SK-N-SH (cell line): ENCODE data around the gene THSD4. TPM values are rescaled to one million over a fixed set of nuclear protein-coding genes. Genes with fewer than 3 reads are reported as not detected.

Source experiments
- CTCF ChIA-PET: fragments of 300-600, 350-600 bp; formaldehyde crosslinking; extraction: SDS; loops from one replicate; lab custom pipeline; 2021; lab: Yijun Ruan, JAX
- POLR2A ChIA-PET: fragments of 350-600 bp; sonication (Branson Sonifier 250); formaldehyde crosslinking; extraction: SDS; loops from one replicate; lab custom pipeline; 2020; ENCODE audit warnings: antibody characterized with exemption, inconsistent platforms; lab: Yijun Ruan, JAX
- DNase-seq: peaks from one replicate; pipeline ENCODE4 v3.0.0; 2012
- H2AFZ ChIP-seq: fragments of 200-600 bp; sonication (generic); 2 replicates; pipeline ENCODE4 v1.8.1; 2016; ENCODE audit warnings: antibody characterized with exemption, mild to moderate bottlenecking, low read depth
- H3F3A ChIP-seq: fragments of 200-600 bp; sonication (generic); replicated peaks from 2 replicates; pipeline ENCODE3; 2016; ENCODE audit warnings: antibody characterized with exemption, mild to moderate bottlenecking; ENCODE audit not compliant: insufficient read depth
- H3K27ac ChIP-seq, 2 experiments: fragments of 200-500 bp in 1 of 2; fragments of 200-600 bp in 1 of 2; sonication (Bioruptor generic) in 1 of 2; sonication (generic), shearing (Covaris generic) in 1 of 2; 2 replicates each; pipeline versions ENCODE4 v1.5.1 to v1.6.1; 2014 to 2016; ENCODE audit warnings: low read depth in 2 of 2, inconsistent platforms in 1 of 2, low read length in 1 of 2, mild to moderate bottlenecking in 1 of 2, mixed read lengths in 1 of 2
- H3K27me3 ChIP-seq: fragments of 200-600 bp; sonication (generic), shearing (Covaris generic); 2 replicates; pipeline ENCODE4 v1.6.1; 2016; ENCODE audit warnings: mixed run types; ENCODE audit not compliant: insufficient read depth
- H3K36me3 ChIP-seq, 2 experiments: fragments of 200-500 bp in 1 of 2; fragments of 200-600 bp in 1 of 2; sonication (Bioruptor generic) in 1 of 2; sonication (generic) in 1 of 2; replicated peaks in 1 of 2; 2 replicates each; pipeline versions ENCODE3 to v1.5.1; 2014 to 2016; ENCODE audit warnings: low read length in 1 of 2, mild to moderate bottlenecking in 1 of 2; ENCODE audit not compliant: insufficient read depth in 2 of 2, control insufficient read depth in 1 of 2
- H3K4me1 ChIP-seq, 2 experiments: fragments of 200-500 bp in 1 of 2; fragments of 200-600 bp in 1 of 2; sonication (Bioruptor generic) in 1 of 2; sonication (generic), shearing (Covaris generic) in 1 of 2; 2 replicates each; pipeline versions ENCODE4 v1.5.1 to v1.6.1; 2014 to 2016; ENCODE audit warnings: low read depth in 1 of 2, low read length in 1 of 2, mixed run types in 1 of 2; ENCODE audit not compliant: insufficient read depth in 2 of 2, control insufficient read depth in 1 of 2
- H3K4me2 ChIP-seq: fragments of 200-600 bp; sonication (generic), shearing (Covaris generic); 2 replicates; pipeline ENCODE4 v1.6.1; 2017; ENCODE audit warnings: mixed run types
- H3K4me3 ChIP-seq, 2 experiments: fragments of 200-500 bp in 1 of 2; fragments of 200-600 bp in 1 of 2; sonication (Bioruptor generic) in 1 of 2; sonication (generic), shearing (Covaris generic) in 1 of 2; 2 replicates each; pipeline versions ENCODE4 v1.5.1 to v1.8.1; 2014 to 2016; ENCODE audit warnings: low read depth in 2 of 2, inconsistent platforms in 1 of 2, low read length in 1 of 2, mild to moderate bottlenecking in 1 of 2, mixed read lengths in 1 of 2, moderate library complexity in 1 of 2
- H3K79me2 ChIP-seq: fragments of 200-600 bp; sonication (generic); 2 replicates; pipeline ENCODE4 v1.8.1; 2017; ENCODE audit warnings: mild to moderate bottlenecking; ENCODE audit not compliant: insufficient read depth
- H3K9ac ChIP-seq: fragments of 200-600 bp; sonication (generic); 2 replicates; pipeline ENCODE4 v1.6.1; 2017; ENCODE audit warnings: mixed run types
- H3K9me2 ChIP-seq: fragments of 200-600 bp; sonication (generic); 2 replicates; pipeline ENCODE4 v1.6.1; 2017; ENCODE audit warnings: mixed run types
- H3K9me3 ChIP-seq: fragments of 200-600 bp; sonication (generic); 2 replicates; pipeline ENCODE4 v1.6.1; 2017; ENCODE audit warnings: mixed run types, mild to moderate bottlenecking, moderate library complexity
- H4K20me1 ChIP-seq: fragments of 200-600 bp; sonication (generic); 2 replicates; pipeline ENCODE4 v1.6.1; 2017; ENCODE audit warnings: mild to moderate bottlenecking, mixed run types; ENCODE audit not compliant: insufficient read depth
- CTCF ChIP-seq: fragments of 200-600 bp; sonication (generic); IDR thresholded peaks from 2 replicates; pipeline ENCODE4 v1.6.1; 2017; ENCODE audit warnings: antibody characterized with exemption, mild to moderate bottlenecking, moderate library complexity
- EP300 ChIP-seq, 2 experiments: IDR thresholded peaks; 2 replicates each; pipeline versions ENCODE4 v1.4.0 to v1.6.1; 2012; ENCODE audit warnings: borderline replicate concordance in 1 of 2, low read depth in 1 of 2, low read length in 1 of 2
- EZH2phosphoT487 ChIP-seq: fragments of 200-600 bp; sonication (generic); IDR thresholded peaks from 2 replicates; pipeline ENCODE4 v1.6.1; 2017; ENCODE audit warnings: low read depth, mixed run types, mild to moderate bottlenecking, antibody characterized with exemption, moderate library complexity, borderline replicate concordance
- FOSL2 ChIP-seq: IDR thresholded peaks from 2 replicates; pipeline ENCODE4 v1.4.0; 2012; ENCODE audit warnings: low read depth, mild to moderate bottlenecking, moderate library complexity, borderline replicate concordance
- FOXJ3 ChIP-seq: sonication (generic); formaldehyde crosslinking; IDR thresholded peaks from 2 replicates; pipeline ENCODE4 v1.5.1; 2020; ENCODE audit warnings: mild to moderate bottlenecking, missing genetic modification reagents
- GABPA ChIP-seq: IDR thresholded peaks from 2 replicates; pipeline ENCODE4 v1.4.0; 2012; ENCODE audit warnings: low read depth, mild to moderate bottlenecking
- GATA2 ChIP-seq: sonication (generic); formaldehyde crosslinking; IDR thresholded peaks from 2 replicates; pipeline ENCODE4 v1.5.0; 2020; ENCODE audit warnings: mild to moderate bottlenecking, missing genetic modification reagents
- MAX ChIP-seq: IDR thresholded peaks from 2 replicates; pipeline ENCODE4 v1.4.0; 2012; ENCODE audit warnings: low read depth
- MEF2A ChIP-seq: IDR thresholded peaks from 2 replicates; pipeline ENCODE4 v1.4.0; 2012; ENCODE audit warnings: low read depth, borderline replicate concordance
- NRF1 ChIP-seq: IDR thresholded peaks from 2 replicates; pipeline ENCODE4 v1.6.1; 2012; ENCODE audit warnings: low read depth, mild to moderate bottlenecking, low read length
- RAD21 ChIP-seq: IDR thresholded peaks from 2 replicates; pipeline ENCODE4 v1.6.1; 2012; ENCODE audit warnings: mild to moderate bottlenecking, low read length
- RCOR1 ChIP-seq: fragments of 150-350 bp; IDR thresholded peaks from 2 replicates; pipeline ENCODE4 v1.6.1; 2017; ENCODE audit warnings: antibody characterized with exemption, low read length
- REST ChIP-seq: IDR thresholded peaks from 2 replicates; pipeline ENCODE4 v1.6.1; 2012; ENCODE audit warnings: mild to moderate bottlenecking, low read depth, low read length, moderate library complexity
- RXRA ChIP-seq: IDR thresholded peaks from 2 replicates; pipeline ENCODE4 v1.4.0; 2012; ENCODE audit warnings: low read depth, mild to moderate bottlenecking, borderline replicate concordance
- SIN3A ChIP-seq: IDR thresholded peaks from 2 replicates; pipeline ENCODE4 v1.6.1; 2012; ENCODE audit warnings: low read depth, mild to moderate bottlenecking, low read length, moderate library complexity, borderline replicate concordance
- TAF1 ChIP-seq: IDR thresholded peaks from 2 replicates; pipeline ENCODE4 v1.6.1; 2012; ENCODE audit warnings: low read depth, mild to moderate bottlenecking, low read length, moderate library complexity, borderline replicate concordance
- TCF12 ChIP-seq: IDR thresholded peaks from 2 replicates; pipeline ENCODE4 v1.4.0; 2012
- USF1 ChIP-seq: IDR thresholded peaks from 2 replicates; pipeline ENCODE4 v1.4.0; 2012; ENCODE audit warnings: low read depth, borderline replicate concordance
- WGBS: methylation state at CpG from one replicate; pipeline ENCODE4 v1.1.6; 2017; ENCODE audit warnings: low lambda C conversion rate; 5-methylcytosine and 5-hydroxymethylcytosine counted together
- polyA plus RNA-seq, 3 experiments: library from polyadenylated mRNA; depleted of rRNA; stranded (reverse); fragments of >200 nt; gene quantifications; 2 replicates each; pipeline ENCODE4 v1.2.3, GENCODE V29; 2012

The THSD4 gene
- polyA plus RNA-seq, 1 of the 3 experiments (the other 2 are of a cell fraction), result 79.1 TPM

- no peak for TF ChIP-seq FOSL2
- peak; percentile 77; the same call in 1 of the 2 replicates for TF ChIP-seq RCOR1
- peak in 1 of 2 experiments; percentile 66; a peak in 2 of 4 replicates for TF ChIP-seq EP300 (IDR thresholded peaks at IDR 0.05; ENCODE audit: borderline replicate concordance in 1 of 2, low read depth in 1 of 2, low read length in 1 of 2)
- peak; percentile 40; the same call in 1 of the 2 replicates for TF ChIP-seq TCF12
- TF ChIP-seq MEF2A, result no peak
- 32% methylated on average over 6 of the region's 6 CpGs for WGBS
- no peaks in the 10 kb centered on the region for H3K9me3 ChIP-seq
- peaks cover 3% of the 10 kb centered on the region for H3F3A ChIP-seq
- H2AFZ ChIP-seq, result no peak overlapping the region
- H3K4me1 ChIP-seq, result peaks cover 11 to 26% of the 10 kb centered on the region in 2 experiments; a peak in 3 of 4 replicates
- H3K36me3 ChIP-seq, result peaks cover 0 to 40% of the 10 kb centered on the region in 2 experiments
- ChIA-PET CTCF (interaction anchor here (0.8 kb wide), 1 partner anchor 147 kb away, joined by 3 read pairs; the partner anchor contains the start of gene THSD4), POLR2A (no interaction called here)
- no peak overlapping the region for H3K9ac ChIP-seq
- DNase-seq, result peak; percentile 33
- peak overlapping the region; percentile 75 to 82; a peak in 3 of 4 replicates for H3K27ac ChIP-seq
- no peak overlapping the region; the same call in 1 of the 2 replicates for H3K4me2 ChIP-seq
- no peaks in the 10 kb centered on the region for H3K79me2 ChIP-seq
- no peaks in the 10 kb centered on the region for H3K9me2 ChIP-seq
- no peaks in the 10 kb centered on the region for H4K20me1 ChIP-seq
- no peaks in the 10 kb centered on the region for H3K27me3 ChIP-seq
- no peak overlapping the region for H3K4me3 ChIP-seq
Observed at GRCh38 chr15:71261909-71262308, 146.6 kb downstream of the THSD4 start.

- no peaks in the 10 kb centered on the region for H3K27me3 ChIP-seq
- 75% methylated on average over 3 of the region's 3 CpGs for WGBS
Observed at GRCh38 chr15:71262599-71262998, 147.3 kb downstream of the THSD4 start.

More at GRCh38 chr15:71262599-71262998, 147.3 kb downstream of the THSD4 start:
- Histone ChIP-seq H3K9me2 (no peaks in the 10 kb centered on the region), H3F3A (peaks cover 3% of the 10 kb centered on the region), H3K36me3 (peaks cover 0 to 39% of the 10 kb centered on the region in 2 experiments), H3K9me3 (no peaks in the 10 kb centered on the region), H3K79me2 (no peaks in the 10 kb centered on the region), H3K4me3 (no peak overlapping the region), H4K20me1 (no peaks in the 10 kb centered on the region), H3K27ac (peak overlapping the region; percentile 70 to 75; a peak in 3 of 4 replicates), H3K4me1 (peaks cover 11 to 25% of the 10 kb centered on the region in 2 experiments; a peak in 3 of 4 replicates), H3K9ac (no peak overlapping the region), H3K4me2 (no peak overlapping the region; the same call in 1 of the 2 replicates), H2AFZ (no peak overlapping the region)
- CTCF ChIA-PET, result interaction anchor here (0.7 to 1.2 kb wide), 3 partner anchors 21 to 147 kb away, joined by 3 to 5 read pairs (median 4); partner anchors contain the start of gene THSD4
- TF ChIP-seq MEF2A (no peak), USF1 (no peak), REST (no peak), CTCF (no peak), SIN3A (no peak), NRF1 (no peak), RAD21 (no peak), EZH2phosphoT487 (no peak), RXRA (no peak), TAF1 (no peak), GABPA (no peak), GATA2 (CRISPR knock-in tag) (no peak), FOXJ3 (CRISPR knock-in tag) (no peak), EP300 (IDR thresholded peaks at IDR 0.05; ENCODE audit: borderline replicate concordance in 1 of 2, low read depth in 1 of 2, low read length in 1 of 2) (no peak), MAX (no peak)
- POLR2A ChIA-PET, result no interaction called here
- no peak for DNase-seq
